ENCODE measurements around the gene TAS2R60.
A peak's percentile ranks its signal among the peaks of the same experiment; 100 is the strongest.
"Not testable (repeated sequence)": the region's sequence is repeated elsewhere in the genome, so short reads cannot be mapped to it uniquely, and the experiment has no call there.

The TAS2R60 gene

DNA sequence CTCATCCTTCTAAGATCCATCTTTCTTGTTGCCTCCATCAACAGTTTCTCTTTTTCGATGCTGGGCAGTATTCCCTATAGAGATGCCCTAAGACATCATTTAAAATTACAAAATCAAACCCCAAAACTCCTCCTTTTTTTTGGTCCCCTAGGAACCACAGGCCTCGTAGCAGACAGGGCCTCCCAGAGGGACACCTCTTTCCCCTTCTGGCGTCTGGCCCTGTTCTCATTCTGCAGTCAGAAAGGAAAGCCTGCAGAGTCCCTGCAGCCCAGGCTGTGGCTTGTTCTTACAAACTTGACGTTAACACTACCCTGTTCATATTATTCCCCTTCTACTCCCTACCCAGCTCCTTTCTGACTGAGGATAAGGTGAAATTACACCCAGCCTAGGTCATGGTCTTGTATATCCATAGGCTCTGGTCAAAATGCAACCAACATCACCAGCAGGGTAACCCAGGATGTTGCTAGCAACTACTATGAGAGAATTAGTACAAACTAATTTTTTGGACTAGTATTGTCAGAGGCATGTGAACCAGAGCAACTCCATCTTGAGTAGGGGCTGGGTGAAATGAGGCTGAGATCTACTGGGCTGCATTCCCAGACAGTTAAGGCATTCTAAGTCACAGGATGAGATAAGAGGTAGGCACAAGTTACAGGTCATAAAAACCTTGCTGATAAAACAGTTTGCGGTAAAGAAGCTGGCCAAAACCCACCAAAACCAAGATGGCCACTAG is 31.1 kb upstream of the TAS2R60 start:
- DNase-seq (ENCODE audit: low spot score): no peak

DNA sequence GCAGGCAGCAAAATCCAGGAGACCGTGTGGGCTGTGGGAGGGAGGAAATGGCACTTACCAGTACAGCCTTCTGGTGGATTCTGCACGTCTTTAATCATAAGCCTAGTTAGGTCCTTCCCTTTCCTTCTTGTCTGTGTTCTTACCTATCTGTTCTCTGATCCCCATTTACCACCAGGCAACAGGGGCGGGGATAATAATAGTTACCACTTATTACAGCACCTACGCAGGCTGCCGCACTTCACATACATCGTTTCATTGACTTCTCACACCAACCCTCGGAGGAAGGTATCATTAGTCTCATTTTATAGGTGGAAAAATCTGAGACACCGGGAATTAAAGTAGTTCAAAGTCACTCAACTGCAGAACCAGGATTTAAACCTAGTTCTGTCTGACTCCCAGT is 30.1 kb upstream of the TAS2R60 start:
- DNase-seq (ENCODE audit: low spot score): no peak

DNA sequence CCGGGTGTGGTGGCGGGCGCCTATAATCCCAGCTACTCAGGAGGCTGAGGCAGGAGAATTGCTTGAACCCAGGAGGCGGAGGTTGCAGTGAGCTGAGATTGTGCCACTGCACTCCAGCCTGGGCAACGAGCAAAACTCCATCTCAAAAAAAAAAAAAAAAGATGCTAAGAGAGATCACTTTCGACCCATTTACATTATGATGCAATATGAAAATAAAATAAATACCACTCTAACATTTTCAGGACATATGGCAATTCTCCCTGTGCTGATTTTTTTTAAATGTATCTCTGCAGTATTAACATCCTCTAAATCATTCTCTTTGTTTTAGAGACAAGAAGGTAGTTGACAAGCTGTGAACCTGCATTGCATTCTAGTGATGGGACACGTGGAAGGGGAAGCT is 28.0 kb upstream of the TAS2R60 start:
- not testable (repeated sequence) for DNase-seq (ENCODE audit: low spot score)

DNA sequence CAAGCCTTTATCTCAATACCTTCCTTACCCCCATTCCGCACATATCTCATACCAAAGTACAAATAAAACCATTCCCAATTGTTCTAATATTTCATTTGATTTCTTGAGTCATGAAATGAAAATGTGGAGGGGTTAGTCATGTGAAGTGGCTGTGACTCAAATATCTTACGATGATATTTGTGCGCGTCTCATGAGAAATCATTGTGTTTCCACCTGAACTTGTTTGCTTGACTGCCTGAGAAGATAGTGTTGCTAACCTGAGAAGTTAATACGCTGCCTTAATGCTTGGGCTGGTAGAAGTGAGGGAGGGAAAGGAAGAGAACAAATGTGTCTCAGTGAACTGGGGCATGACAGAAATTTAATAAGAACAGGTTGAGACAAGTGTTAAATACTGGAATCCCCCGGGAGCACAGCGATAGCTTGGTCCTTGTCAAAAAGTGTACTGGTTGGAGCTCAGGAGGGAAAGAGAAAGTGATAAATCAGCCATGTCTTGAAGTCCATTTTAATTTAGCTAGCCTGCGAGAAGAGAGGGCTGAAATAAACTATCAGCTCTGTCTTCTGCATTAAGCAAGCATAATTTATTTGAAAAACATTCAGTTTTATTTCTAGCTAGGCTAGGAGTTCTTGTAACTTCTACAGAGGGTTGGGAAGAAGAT is 27.4 kb upstream of the TAS2R60 start:
- no peak for DNase-seq (ENCODE audit: low spot score)

GRCh38 chr7:143416565-143417149 is 26.6 kb upstream of the TAS2R60 start:
- DNase-seq (ENCODE audit: low spot score): peak; percentile 69

DNA sequence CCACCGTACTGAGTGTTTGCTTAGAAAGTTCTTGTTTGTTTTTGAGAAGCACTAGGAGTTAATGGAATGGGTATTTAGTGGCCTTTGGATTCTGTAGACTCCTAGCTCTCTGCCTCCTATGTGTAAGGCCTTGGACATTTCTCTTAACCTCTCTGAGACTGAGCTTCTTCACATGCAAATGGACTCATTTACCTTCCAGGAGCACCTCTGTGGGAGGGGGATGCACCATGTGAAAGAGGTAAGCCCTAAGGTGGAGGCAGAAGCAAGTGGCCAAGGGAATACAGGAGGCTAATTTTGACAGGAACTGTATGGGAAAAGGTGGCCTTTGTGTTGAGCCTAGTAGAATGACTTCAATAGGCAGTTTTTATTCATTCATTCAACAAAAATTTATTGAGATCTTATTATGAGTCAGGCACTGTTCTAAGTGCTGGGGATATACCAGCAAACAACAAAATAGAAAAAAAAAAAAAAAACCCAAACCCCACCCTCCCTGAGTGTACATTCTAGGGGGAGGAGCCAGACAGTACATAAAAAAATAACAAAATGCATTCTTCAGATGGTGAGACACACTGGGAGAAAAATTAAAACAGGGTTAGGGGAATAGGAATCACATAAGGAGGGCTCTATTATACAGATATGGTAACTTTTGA is 25.4 kb upstream of the TAS2R60 start:
- no peak for DNase-seq (ENCODE audit: low spot score)

DNA sequence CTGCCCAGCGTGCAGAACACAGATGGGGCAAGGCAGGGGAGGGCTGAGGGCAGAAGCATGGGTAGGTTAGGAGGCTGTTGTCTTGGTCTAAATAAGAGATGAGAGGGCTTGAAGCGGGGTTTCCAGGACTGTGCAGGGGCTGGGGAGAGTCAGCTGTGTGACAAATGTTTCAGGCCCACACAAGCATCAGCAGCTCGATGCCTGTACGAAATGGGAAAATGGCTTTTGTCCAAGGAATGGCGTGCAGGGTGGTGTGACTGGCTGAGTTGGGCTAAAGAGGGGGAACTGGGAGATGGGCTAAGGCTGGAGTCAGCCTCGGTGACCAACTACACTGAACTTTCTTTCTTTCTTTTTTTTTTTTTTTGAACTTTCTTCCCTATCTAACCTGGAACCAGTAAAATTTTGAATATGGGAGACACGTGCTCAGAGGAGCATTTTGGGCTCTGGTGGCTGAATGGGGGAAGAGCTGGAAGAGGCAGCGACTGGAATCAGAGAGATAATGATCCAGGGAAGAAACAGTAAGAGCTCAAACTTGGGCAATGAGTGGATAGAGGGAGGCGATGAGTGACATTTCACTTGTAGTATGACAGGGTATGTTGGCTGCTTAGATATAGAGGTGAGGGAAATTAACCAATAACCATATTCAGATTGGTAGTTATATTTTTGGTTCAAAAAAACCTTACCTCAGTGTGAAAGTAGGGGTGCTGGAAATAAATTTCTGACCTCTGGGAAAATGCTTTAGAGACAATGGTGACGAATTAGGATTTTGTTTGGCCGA is 24.4 kb upstream of the TAS2R60 start:
- DNase-seq (ENCODE audit: low spot score): no peak

DNA sequence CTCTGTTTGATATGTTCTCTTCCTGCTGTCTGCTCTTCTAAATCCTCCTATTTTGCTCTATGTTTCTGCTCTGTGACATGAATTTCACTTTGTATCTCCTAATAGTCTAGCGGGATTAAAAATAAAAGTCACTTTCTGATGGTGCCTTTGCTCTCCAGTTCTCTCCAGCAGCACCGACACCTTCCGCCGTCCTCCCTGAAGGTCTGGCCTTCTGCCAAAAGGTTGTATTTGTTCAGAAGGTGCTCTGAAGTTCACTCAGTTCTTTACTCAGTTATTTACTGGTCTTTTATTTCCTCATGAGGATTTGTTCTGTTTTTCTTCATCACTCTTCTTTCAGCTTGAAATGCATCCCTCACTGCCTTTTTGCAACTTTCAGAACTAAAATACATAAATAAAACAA is 23.4 kb upstream of the TAS2R60 start:
- no peak for DNase-seq (ENCODE audit: low spot score)

- not testable (repeated sequence) for DNase-seq (ENCODE audit: low spot score)
Observed at GRCh38 chr7:143420624-143421023, 22.6 kb upstream of the TAS2R60 start.

GRCh38 chr7:143422033-143422432 is 21.2 kb upstream of the TAS2R60 start:
- no peak for DNase-seq (ENCODE audit: low spot score)

GRCh38 chr7:143424476-143424875 is 18.8 kb upstream of the TAS2R60 start:
- DNase-seq (ENCODE audit: low spot score): not testable (repeated sequence)

- DNase-seq (ENCODE audit: low spot score): no peak
Observed at GRCh38 chr7:143426479-143427142, 16.6 kb upstream of the TAS2R60 start.

DNA sequence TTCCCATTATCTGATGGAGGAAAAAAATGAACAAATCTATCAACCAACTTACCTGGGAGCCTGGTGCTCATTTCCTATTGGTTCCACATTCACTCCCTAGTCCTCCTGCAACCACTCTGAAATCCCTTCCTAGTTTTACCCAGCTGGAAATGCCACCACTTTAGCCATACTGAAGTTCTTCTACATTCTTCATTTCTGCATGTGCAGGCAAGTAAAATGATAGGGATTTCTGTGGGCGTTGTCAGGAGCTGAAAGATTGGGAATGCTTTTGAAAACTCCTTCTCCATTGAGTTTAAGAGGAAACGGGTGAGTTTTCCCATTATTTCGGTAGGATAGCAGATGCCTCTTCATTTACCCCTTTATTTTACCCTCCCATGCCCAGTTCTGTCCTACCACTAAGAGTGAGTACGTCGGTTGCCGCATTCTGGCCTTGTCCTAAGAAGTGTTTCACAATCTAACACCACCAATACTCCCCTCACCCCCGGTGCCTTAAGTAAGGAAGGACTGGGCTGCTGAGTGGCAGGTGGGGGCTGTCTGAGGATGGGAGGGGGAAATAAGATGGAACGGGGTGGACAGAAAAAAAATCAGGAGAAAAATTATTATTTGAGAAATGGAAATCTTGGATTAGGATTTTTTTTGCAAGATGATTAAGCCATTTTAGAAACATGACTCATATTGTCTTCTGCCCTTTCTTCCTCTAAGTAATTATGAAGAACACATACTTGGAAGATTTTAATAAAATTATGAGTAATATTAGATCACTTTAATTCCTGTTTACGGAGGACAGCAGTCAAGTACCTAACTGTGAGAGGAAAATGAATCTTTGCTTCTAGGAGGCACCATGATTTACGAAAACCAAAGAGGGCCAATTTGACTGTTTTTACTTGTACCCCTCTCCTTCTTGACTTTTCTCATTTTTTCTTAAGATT is 13.2 kb upstream of the TAS2R60 start:
- DNase-seq (ENCODE audit: low spot score): no peak

GRCh38 chr7:143431109-143431508 is 12.1 kb upstream of the TAS2R60 start:
- DNase-seq (ENCODE audit: low spot score): no peak

- no peak for DNase-seq (ENCODE audit: low spot score)
Observed at GRCh38 chr7:143433759-143434158, 9.5 kb upstream of the TAS2R60 start.

DNA sequence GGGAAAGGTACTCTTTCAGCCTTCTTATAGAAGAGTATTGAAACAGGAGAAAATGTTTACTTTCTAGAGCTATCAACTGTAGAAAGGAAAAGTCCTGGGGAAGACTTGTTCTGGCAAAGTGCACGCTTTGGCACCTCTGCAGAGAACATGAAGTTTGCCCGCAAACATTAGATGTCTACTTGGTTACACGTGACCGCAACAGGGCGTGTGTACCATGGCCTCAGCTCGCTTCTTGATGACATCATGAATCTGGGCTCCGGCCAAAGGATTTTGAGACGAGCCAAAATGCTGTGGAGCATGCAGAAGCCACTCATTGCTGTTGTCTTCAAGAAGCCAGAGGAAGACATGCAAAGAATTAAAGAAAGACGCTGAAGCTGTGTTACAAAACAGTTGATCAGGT is 8.6 kb upstream of the TAS2R60 start:
- DNase-seq (ENCODE audit: low spot score): no peak

DNA sequence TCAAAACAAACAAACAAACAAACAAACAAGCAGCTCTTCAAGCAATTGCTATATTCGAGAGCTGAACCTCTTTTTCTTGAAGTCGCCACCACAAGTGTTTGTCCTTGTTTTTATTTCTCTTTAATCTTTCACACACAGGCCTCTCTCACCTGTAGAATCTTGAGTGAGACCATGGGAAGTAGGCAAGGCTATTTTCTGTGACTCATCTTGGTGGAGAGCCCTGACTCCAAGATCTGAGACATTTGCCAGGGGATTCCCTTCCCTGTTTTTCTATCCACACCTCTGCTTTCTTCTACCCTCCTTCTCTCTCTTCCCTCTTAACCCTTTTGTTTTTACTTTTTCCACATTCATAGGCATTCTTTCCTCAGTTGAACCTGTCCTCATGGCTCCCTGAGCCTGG is 8.0 kb upstream of the TAS2R60 start:
- DNase-seq (ENCODE audit: low spot score): no peak

GRCh38 chr7:143436325-143436946 is 6.8 kb upstream of the TAS2R60 start:
- DNase-seq (ENCODE audit: low spot score): no peak

- no peak for DNase-seq (ENCODE audit: low spot score)
Observed at GRCh38 chr7:143437578-143437977, 5.7 kb upstream of the TAS2R60 start.

DNA sequence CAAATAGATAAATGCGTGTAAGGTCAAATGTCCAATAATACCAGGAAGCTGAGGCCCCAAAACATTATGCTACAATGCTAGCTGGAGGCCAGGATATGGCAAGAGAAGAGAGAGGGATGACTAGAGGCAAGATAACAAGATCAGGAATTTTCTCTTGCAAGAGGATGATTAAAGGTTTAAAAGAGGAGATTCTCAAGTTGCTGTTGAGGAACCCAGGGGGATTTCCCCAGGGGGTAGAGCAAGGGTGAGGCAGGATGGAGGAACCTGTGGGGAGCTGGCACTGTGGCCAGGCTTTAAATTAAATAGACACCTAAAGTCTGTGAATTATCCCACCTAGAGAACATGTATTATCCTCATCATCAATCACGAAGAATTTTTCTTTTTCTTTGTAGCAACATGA is 3.4 kb upstream of the TAS2R60 start:
- no peak for DNase-seq (ENCODE audit: low spot score)

Measured in hepatic stellate cell (primary cell).